RWPE2 (cell line): ENCODE results near the gene SEPTIN3.

Experiments
- ATAC-seq: fragments of 200-7000 bp; cut with Tn5 transposase; 3 replicates; pipeline ENCODE4 v1.9.1; 2021; ENCODE audit warnings: low read depth
- DNase-seq: peaks from one replicate; pipeline ENCODE4 v3.0.0-alpha.2; 2020; ENCODE audit warnings: low spot score
- H3K27ac ChIP-seq: fragments of 450-650 bp; 2 replicates; pipeline ENCODE4 v1.5.1; 2017; ENCODE audit warnings: mild to moderate bottlenecking; ENCODE audit not compliant: poor library complexity, severe bottlenecking
- H3K27me3 ChIP-seq: fragments of 250-450 bp; sonication (Bioruptor Pico); 2 replicates; pipeline ENCODE4 v1.5.1; 2021; ENCODE audit warnings: mild to moderate bottlenecking, moderate library complexity; ENCODE audit not compliant: insufficient read depth, poor library complexity, severe bottlenecking
- H3K36me3 ChIP-seq: fragments of 250-450 bp; sonication (Bioruptor Pico); 2 replicates; pipeline ENCODE4 v1.5.1; 2020; ENCODE audit warnings: low read depth, mild to moderate bottlenecking, moderate library complexity
- H3K4me1 ChIP-seq: fragments of 250-450 bp; sonication (Bioruptor Pico); 2 replicates; pipeline ENCODE4 v1.5.1; 2021; ENCODE audit warnings: mild to moderate bottlenecking, moderate library complexity; ENCODE audit not compliant: insufficient read depth, poor library complexity, severe bottlenecking
- H3K4me3 ChIP-seq: fragments of 250-450 bp; sonication (Bioruptor Pico); 2 replicates; pipeline ENCODE4 v1.5.1; 2021; ENCODE audit warnings: mild to moderate bottlenecking, moderate library complexity; ENCODE audit not compliant: severe bottlenecking
- H3K9me3 ChIP-seq: fragments of 250-450 bp; sonication (Bioruptor Pico); 2 replicates; pipeline ENCODE4 v1.5.1; 2021; ENCODE audit warnings: mild to moderate bottlenecking, moderate library complexity; ENCODE audit not compliant: severe bottlenecking
- CTCF ChIP-seq: fragments of 450-650 bp; IDR thresholded peaks from one replicate; pipeline ENCODE4 v1.5.1; 2017; ENCODE audit warnings: mild to moderate bottlenecking, moderate library complexity; ENCODE audit not compliant: poor library complexity, severe bottlenecking

SEPTIN3 gene

GRCh38 chr22:41934284-41935014 lies 34.8 kb upstream of the SEPTIN3 start:
- Histone ChIP-seq H3K36me3 (peaks cover 17% of the 10 kb centered on the region; the same call in 1 of the 2 replicates), H3K4me1 (no peaks in the 10 kb centered on the region), H3K4me3 (no peak overlapping the region), H3K27ac (no peak overlapping the region), H3K27me3 (no peaks in the 10 kb centered on the region), H3K9me3 (no peaks in the 10 kb centered on the region)
- no peak for DNase-seq
- no peak for TF ChIP-seq CTCF
- ATAC-seq: no peak

DNA sequence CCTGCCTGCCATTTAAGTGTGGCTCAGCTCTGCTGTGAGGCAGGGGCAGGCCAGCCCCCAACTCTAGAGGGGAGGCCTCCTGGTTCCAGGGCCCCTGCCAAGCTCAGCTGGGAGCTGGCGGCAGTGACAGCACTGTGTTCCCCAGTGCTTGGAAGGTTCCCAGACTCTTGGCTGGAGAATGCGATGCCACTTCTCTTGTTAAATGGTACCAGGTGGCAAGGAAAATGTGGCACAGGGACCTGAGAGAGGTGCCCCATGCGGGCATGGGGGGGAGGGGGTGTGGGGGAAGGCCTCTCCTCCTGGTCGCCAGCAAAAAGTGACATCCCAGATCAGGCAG lies 34.3 kb upstream of the SEPTIN3 start:
- H3K4me3 ChIP-seq: no peak overlapping the region

DNA sequence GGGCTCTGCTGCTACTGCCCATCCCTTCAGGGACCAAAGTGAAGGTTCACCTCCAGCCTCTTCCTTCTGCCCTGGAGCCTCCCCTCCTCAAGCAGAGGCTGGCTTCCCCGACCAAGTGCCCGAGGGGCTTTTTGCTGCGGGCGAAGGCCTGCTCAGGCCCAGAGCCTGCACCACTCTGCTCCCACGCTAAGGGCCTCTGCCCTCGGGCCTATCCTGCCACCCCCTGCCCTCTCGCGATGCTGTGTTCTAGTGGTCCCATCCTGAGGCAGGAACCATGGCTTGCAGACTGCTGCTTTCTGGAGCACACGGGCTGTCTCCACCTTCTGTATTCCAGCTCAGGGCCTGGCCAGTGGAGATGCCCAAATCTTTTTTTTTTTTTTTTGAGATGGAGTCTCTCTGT lies 33.7 kb upstream of the SEPTIN3 start:
- Histone ChIP-seq H3K27me3 (no peaks in the 10 kb centered on the region), H3K9me3 (no peaks in the 10 kb centered on the region), H3K27ac (no peak overlapping the region), H3K4me3 (no peak overlapping the region), H3K4me1 (peaks cover 2% of the 10 kb centered on the region), H3K36me3 (peaks cover 25% of the 10 kb centered on the region)
- ATAC-seq (no peak), DNase-seq (no peak)
- no peak for TF ChIP-seq CTCF

More for the DNA sequence above, 34.3 kb upstream of the SEPTIN3 start:
- H3K9me3 ChIP-seq: no peaks in the 10 kb centered on the region
- TF ChIP-seq CTCF: no peak
- H3K27me3 ChIP-seq: no peaks in the 10 kb centered on the region
- peaks cover 20% of the 10 kb centered on the region for H3K36me3 ChIP-seq
- no peaks in the 10 kb centered on the region for H3K4me1 ChIP-seq
- DNase-seq: no peak
- no peak overlapping the region for H3K27ac ChIP-seq
- ATAC-seq: no peak

DNA sequence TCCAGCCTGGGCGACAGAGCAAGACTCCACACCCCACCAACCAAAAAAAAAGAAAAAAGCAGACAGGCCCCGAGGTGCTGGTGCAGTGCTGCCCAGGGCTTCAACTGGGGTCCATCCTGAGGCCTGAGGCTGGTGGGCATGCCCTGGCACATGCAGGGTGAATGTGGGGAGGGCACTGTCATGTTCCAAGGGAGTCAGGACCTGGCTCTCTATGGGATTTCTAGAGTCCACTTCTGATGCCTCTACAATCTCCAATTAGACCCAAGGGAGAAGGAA lies 32.4 kb upstream of the SEPTIN3 start:
- Histone ChIP-seq H3K36me3 (peaks cover 37% of the 10 kb centered on the region), H3K4me3 (no peak overlapping the region), H3K4me1 (peaks cover 9% of the 10 kb centered on the region), H3K9me3 (no peaks in the 10 kb centered on the region), H3K27me3 (no peaks in the 10 kb centered on the region), H3K27ac (no peak overlapping the region)
- no peak for DNase-seq
- ATAC-seq: no peak
- no peak for TF ChIP-seq CTCF

GRCh38 chr22:41939981-41940831 lies 29.0 kb upstream of the SEPTIN3 start:
- DNase-seq (no peak), ATAC-seq (no peak; the same call in 2 of the 3 replicates)
- Histone ChIP-seq H3K4me1 (peaks cover 12% of the 10 kb centered on the region), H3K9me3 (no peaks in the 10 kb centered on the region), H3K27me3 (no peaks in the 10 kb centered on the region), H3K27ac (peak overlapping the region; percentile 49), H3K36me3 (peaks cover 69% of the 10 kb centered on the region), H3K4me3 (no peak overlapping the region)
- TF ChIP-seq CTCF: no peak
